Measurements from ENCODE around the gene IRF7.

- TF ChIP-seq CTCF (conservative IDR thresholded peaks at IDR 0.05; ENCODE audit: low read depth, low read length) (no peak), RFX5 (IDR thresholded peaks at IDR 0.05; ENCODE audit: low read depth, low read length) (no peak), POLR2A (IDR thresholded peaks at IDR 0.05; ENCODE audit: low read depth, low read length) (no peak), CEBPB (IDR thresholded peaks at IDR 0.05; ENCODE audit: low read depth, low read length) (no peak), MXI1 (IDR thresholded peaks at IDR 0.05; ENCODE audit: borderline replicate concordance, low read depth, low read length) (no peak), SMC3 (IDR thresholded peaks at IDR 0.05; ENCODE audit: low read depth, low read length) (no peak), BHLHE40 (IDR thresholded peaks at IDR 0.05; ENCODE audit: low read depth, low read length) (no peak), ELK1 (IDR thresholded peaks at IDR 0.05; ENCODE audit: borderline replicate concordance, low read depth, low read length) (no peak), CHD1 (IDR thresholded peaks at IDR 0.05; ENCODE audit: low read depth, low read length) (no peak), RCOR1 (IDR thresholded peaks at IDR 0.05; ENCODE audit: insufficient replicate concordance, low read length) (no peak), FOS (IDR thresholded peaks at IDR 0.05; ENCODE audit: low read depth, low read length) (no peak), USF2 (IDR thresholded peaks at IDR 0.05; ENCODE audit: low read depth, low read length) (no peak)
Observed at GRCh38 chr11:612961-613300, 2.8 kb downstream of the IRF7 start.
